GM23338 (cell line): ENCODE results near the gene HNRNPAB. TPM values are rescaled to one million over a fixed set of nuclear protein-coding genes. Genes with fewer than 3 reads are reported as not detected.

Experiments used
- CREB1 ChIP-seq: fragments of 250-450 bp; sonication (Bioruptor Pico); IDR thresholded peaks from 2 replicates; pipeline ENCODE4 v1.5.0; 2020; ENCODE audit warnings: low read depth, mild to moderate bottlenecking, moderate library complexity
- CTCF ChIP-seq, 2 experiments: fragments of 200-600 bp in 1 of 2; sonication (generic) in 1 of 2; conservative IDR thresholded peaks; 2 replicates each; pipeline versions ENCODE4 v1.5.1 to v1.6.1; 2016 to 2017; ENCODE audit warnings: antibody characterized with exemption in 2 of 2, low read depth in 2 of 2, mild to moderate bottlenecking in 2 of 2, moderate library complexity in 1 of 2
- ETS1 ChIP-seq: IDR thresholded peaks from 2 replicates; pipeline ENCODE4 v1.6.1; 2016; ENCODE audit warnings: antibody characterized with exemption
- EZH2phosphoT487 ChIP-seq: fragments of 200-600 bp; sonication (generic); IDR thresholded peaks from one replicate; pipeline ENCODE4 v1.8.1; 2018; ENCODE audit warnings: antibody characterized with exemption; ENCODE audit not compliant: unreplicated experiment
- ZNF114 ChIP-seq: fragments of 250-450 bp; sonication (Bioruptor Pico); IDR thresholded peaks from 2 replicates; pipeline ENCODE4 v1.5.0; 2020; ENCODE audit warnings: mild to moderate bottlenecking, moderate library complexity
- ZNF331 ChIP-seq: fragments of 250-450 bp; sonication (Bioruptor Pico); IDR thresholded peaks from 2 replicates; pipeline ENCODE4 v1.5.0; 2020; ENCODE audit warnings: low read depth, mild to moderate bottlenecking, moderate library complexity
- ZNF462 ChIP-seq: fragments of 250-450 bp; sonication (Bioruptor Pico); IDR thresholded peaks from 2 replicates; pipeline ENCODE4 v1.5.0; 2020; ENCODE audit warnings: mild to moderate bottlenecking, moderate library complexity
- polyA plus RNA-seq: library from polyadenylated mRNA; unstranded; fragments of >200 nt; fragmentation: Nextera tagmentation; extraction: Ambion mirVana; gene quantifications from 2 replicates; pipeline ENCODE4 v1.2.1, GENCODE V29; 2016
- total RNA-seq: library from RNA; depleted of rRNA; stranded (reverse); fragments of >200 nt; shearing (Covaris generic); gene quantifications from 2 replicates; pipeline ENCODE4 v1.2.3, GENCODE V29; 2014

The HNRNPAB gene
- total and polyA plus RNA-seq, 2 experiments from 2014 or later: 304 to 579 TPM

GRCh38 chr5:178198706-178199105 lies 5.6 kb upstream of the HNRNPAB start (continued):
- no peak for TF ChIP-seq ZNF462
- TF ChIP-seq ZNF114 (CRISPR knock-in tag): no peak
- no peak for TF ChIP-seq ZNF331 (CRISPR knock-in tag)
- TF ChIP-seq EZH2phosphoT487: no peak
- no peak for TF ChIP-seq CREB1
- no peak for TF ChIP-seq ETS1
- TF ChIP-seq CTCF (conservative IDR thresholded peaks at IDR 0.05; ENCODE audit: low read depth in 2 of 2): no peak
